Left lung (tissue), 10 donors: ENCODE data around the gene TMEM139. TPM values are rescaled to one million over a fixed set of nuclear protein-coding genes. Genes with fewer than 3 reads are reported as not detected.

Source experiments
- ATAC-seq: fragments of 200-7000 bp; cut with Tn5 transposase; one replicate; pipeline ENCODE4 v1.9.1; 2020; ENCODE audit warnings: moderate library complexity
- DNase-seq, 4 donors: peaks; one replicate each; pipeline ENCODE4 v3.0.0-alpha.2; 2013 to 2020
- H3K27ac ChIP-seq, 2 donors: fragments of 200-600 bp; sonication (generic) in 1 of 2; one replicate each; pipeline versions ENCODE4 v1.5.0 to v1.8.0; 2020 to 2021
- H3K27me3 ChIP-seq, 2 donors: fragments of 200-600 bp; sonication (generic) in 1 of 2; one replicate each; pipeline versions ENCODE4 v1.5.0 to v1.8.0; 2020 to 2021
- H3K36me3 ChIP-seq, 2 donors: fragments of 200-600 bp; sonication (generic) in 1 of 2; one replicate each; pipeline versions ENCODE4 v1.5.0 to v1.8.0; 2020 to 2021
- H3K4me1 ChIP-seq, 2 donors: fragments of 200-600 bp; one replicate each; pipeline ENCODE4 v1.8.0; 2021
- H3K4me3 ChIP-seq, 2 donors: fragments of 200-600 bp; sonication (generic) in 1 of 2; one replicate each; pipeline versions ENCODE4 v1.5.0 to v1.8.0; 2020 to 2021; ENCODE audit warnings: mild to moderate bottlenecking in 1 of 2
- H3K9me3 ChIP-seq, 2 donors: fragments of 200-600 bp; sonication (generic) in 1 of 2; one replicate each; pipeline versions ENCODE4 v1.5.0 to v1.8.0; 2020 to 2021
- CTCF ChIP-seq, 2 donors: fragments of 200-600 bp; sonication (generic) in 1 of 2; IDR thresholded peaks; one replicate each; pipeline versions ENCODE4 v1.5.0 to v1.8.0; 2021; ENCODE audit warnings: antibody characterized with exemption in 2 of 2
- intact Hi-C, 2 donors: fragments of 100-400 bp; cut with DNase I; formaldehyde crosslinking; loops; one replicate each; pipeline versions ENCODE4 v1.11.2 to v1.14.2; 2022
- polyA plus RNA-seq, 6 donors: library from polyadenylated mRNA; unstranded; fragments of 120-200 nt; gene quantifications; one replicate each; pipeline ENCODE4 v1.2.1, GENCODE V29; 2013; ENCODE audit not compliant: insufficient read length in 6 of 6
- total RNA-seq, 2 donors: library from RNA; stranded (reverse); fragmentation: NEBNext Ultra II Directional; extraction: Animal tissue kit (Norgen Biotek cat#: 25700); gene quantifications; one replicate each; pipeline ENCODE4 v1.2.1, GENCODE V29; 2021
- donor health status: DM: no; HTN: yes; CAD: no.
- donor health status: DM: no; HTN: no; CAD: no.

Gene TMEM139
- total and polyA plus RNA-seq, 8 donors, result 3.0 to 48.1 (median 7.9) TPM

GRCh38 chr7:143280566-143280965 lies 4.2 kb upstream of the TMEM139 start:
- Histone ChIP-seq H3K9me3 (no peaks in the 10 kb centered on the region), H3K27ac (no peak overlapping the region), H3K4me3 (no peak overlapping the region), H3K27me3 (no peaks in the 10 kb centered on the region), H3K4me1 (peaks cover 7 to 14% of the 10 kb centered on the region in 2 donors), H3K36me3 (no peaks in the 10 kb centered on the region)
- intact Hi-C loops, result no loop called here
- no peak for DNase-seq
- ATAC-seq, result no peak
- TF ChIP-seq CTCF (IDR thresholded peaks at IDR 0.05), result no peak

GRCh38 chr7:143281529-143281928 lies 3.2 kb upstream of the TMEM139 start:
- Histone ChIP-seq H3K9me3 (no peaks in the 10 kb centered on the region), H3K27ac (no peak overlapping the region), H3K4me3 (no peak overlapping the region), H3K27me3 (no peaks in the 10 kb centered on the region), H3K4me1 (peaks cover 7 to 14% of the 10 kb centered on the region in 2 donors), H3K36me3 (no peaks in the 10 kb centered on the region)
- no peak for DNase-seq
- intact Hi-C loops, result no loop called here
- TF ChIP-seq CTCF (IDR thresholded peaks at IDR 0.05), result no peak
- no peak for ATAC-seq

GRCh38 chr7:143282124-143282523 lies 2.6 kb upstream of the TMEM139 start:
- ATAC-seq (no peak), DNase-seq (no peak)
- no peak overlapping the region for H3K4me3 ChIP-seq
- no peak for TF ChIP-seq CTCF (IDR thresholded peaks at IDR 0.05)
- H3K36me3 ChIP-seq, result no peaks in the 10 kb centered on the region
- no peaks in the 10 kb centered on the region for H3K27me3 ChIP-seq
- H3K9me3 ChIP-seq, result no peaks in the 10 kb centered on the region
- peaks cover 9 to 14% of the 10 kb centered on the region in 2 donors for H3K4me1 ChIP-seq
- intact Hi-C loops, result no loop called here
- no peak overlapping the region for H3K27ac ChIP-seq

- DNase-seq, result no peak
- Histone ChIP-seq H3K36me3 (no peaks in the 10 kb centered on the region), H3K27ac (no peak overlapping the region), H3K9me3 (no peaks in the 10 kb centered on the region), H3K4me1 (peaks cover 14 to 16% of the 10 kb centered on the region in 2 donors), H3K27me3 (no peaks in the 10 kb centered on the region), H3K4me3 (no peak overlapping the region)
- intact Hi-C loops, result no loop called here
- no peak for TF ChIP-seq CTCF (IDR thresholded peaks at IDR 0.05)
- ATAC-seq, result no peak
Measured at GRCh38 chr7:143283381-143283780, 1.4 kb upstream of the TMEM139 start.

DNA sequence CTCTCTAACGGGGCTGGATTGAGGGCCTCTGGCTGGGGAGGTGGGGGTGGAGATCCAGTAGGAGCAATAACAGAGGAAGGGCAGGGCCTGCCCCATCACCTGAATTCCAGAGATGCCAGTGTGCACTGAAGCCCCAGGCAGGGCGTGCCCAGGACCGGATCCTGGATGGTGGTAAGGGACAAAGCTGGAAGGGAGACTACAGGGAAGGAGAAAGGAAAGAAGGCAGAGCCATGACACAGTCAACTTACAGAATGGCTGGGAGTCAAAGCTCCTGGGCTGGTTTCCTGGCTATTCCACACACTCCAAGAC lies 666 bp downstream of the TMEM139 start:
- H3K36me3 ChIP-seq, result no peaks in the 10 kb centered on the region
- ATAC-seq, result peak; percentile 62
- peak in 1 of 4 donors; percentile 85 for DNase-seq
- H3K27ac ChIP-seq, result peak overlapping the region in 1 of 2 donors; percentile 31
- intact Hi-C loops, result no loop called here
- peak overlapping the region; percentile 22 to 33 for H3K4me3 ChIP-seq
- peaks cover 15 to 19% of the 10 kb centered on the region in 2 donors for H3K4me1 ChIP-seq
- no peak for TF ChIP-seq CTCF (IDR thresholded peaks at IDR 0.05)
- H3K9me3 ChIP-seq, result no peaks in the 10 kb centered on the region
- H3K27me3 ChIP-seq, result no peaks in the 10 kb centered on the region
